Measurements from ENCODE around the gene SLC16A13. TPM values are rescaled to one million over a fixed set of nuclear protein-coding genes. Genes with fewer than 3 reads are reported as not detected.
A peak's percentile ranks its signal among the peaks of the same experiment; 100 is the strongest.

SLC16A13 gene
- total RNA-seq, 4 donors from 2014 or later: 2.7 to 5.6 (median 3.6) TPM

DNA sequence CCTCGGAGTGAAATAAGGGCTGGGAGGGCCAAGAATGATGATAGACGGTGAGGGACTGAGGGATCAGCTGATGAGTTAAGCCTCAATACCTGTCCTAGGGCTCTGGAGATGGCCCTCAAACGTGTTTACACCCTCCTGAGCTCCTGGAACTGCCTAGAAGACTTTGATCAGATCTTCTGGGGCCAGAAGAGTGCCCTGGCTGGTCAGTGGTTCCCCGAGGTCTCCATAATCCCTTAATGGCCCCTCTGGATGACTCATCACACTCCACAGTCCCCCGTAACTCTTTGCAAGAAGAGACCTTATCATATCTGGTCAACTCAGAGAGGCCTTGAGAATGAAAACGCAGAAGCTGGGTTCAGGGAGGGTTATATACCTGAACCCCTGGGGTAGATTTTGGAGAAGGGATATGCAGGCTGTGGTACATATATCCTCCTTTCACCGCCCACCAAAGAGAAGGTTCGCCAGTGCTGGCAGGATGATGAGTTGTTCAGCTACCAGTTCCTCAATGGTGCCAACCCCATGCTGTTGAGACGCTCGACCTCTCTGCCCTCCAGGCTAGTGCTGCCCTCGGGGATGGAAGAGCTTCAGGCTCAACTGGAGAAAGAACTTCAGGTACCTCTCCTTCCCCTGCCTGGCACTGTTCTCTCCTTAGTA, 36.8 kb upstream of the SLC16A13 start:
- Histone ChIP-seq H3K36me3 (peaks cover 7 to 59% (median 12%) of the 10 kb centered on the region in 3 donors), H3K4me3 (no peak overlapping the region), H3K9me3 (no peaks in the 10 kb centered on the region), H3K4me1 (peaks cover 0 to 49% (median 12%) of the 10 kb centered on the region in 3 donors), H3K27me3 (no peaks in the 10 kb centered on the region), H3K27ac (no peak overlapping the region)
- intact Hi-C loops (cut with DNase I): loop anchor here (10.0 kb wide), 1 partner anchor 164 kb away; the partner anchor contains the start of gene TEKT1
- TF ChIP-seq, protein P1, sequence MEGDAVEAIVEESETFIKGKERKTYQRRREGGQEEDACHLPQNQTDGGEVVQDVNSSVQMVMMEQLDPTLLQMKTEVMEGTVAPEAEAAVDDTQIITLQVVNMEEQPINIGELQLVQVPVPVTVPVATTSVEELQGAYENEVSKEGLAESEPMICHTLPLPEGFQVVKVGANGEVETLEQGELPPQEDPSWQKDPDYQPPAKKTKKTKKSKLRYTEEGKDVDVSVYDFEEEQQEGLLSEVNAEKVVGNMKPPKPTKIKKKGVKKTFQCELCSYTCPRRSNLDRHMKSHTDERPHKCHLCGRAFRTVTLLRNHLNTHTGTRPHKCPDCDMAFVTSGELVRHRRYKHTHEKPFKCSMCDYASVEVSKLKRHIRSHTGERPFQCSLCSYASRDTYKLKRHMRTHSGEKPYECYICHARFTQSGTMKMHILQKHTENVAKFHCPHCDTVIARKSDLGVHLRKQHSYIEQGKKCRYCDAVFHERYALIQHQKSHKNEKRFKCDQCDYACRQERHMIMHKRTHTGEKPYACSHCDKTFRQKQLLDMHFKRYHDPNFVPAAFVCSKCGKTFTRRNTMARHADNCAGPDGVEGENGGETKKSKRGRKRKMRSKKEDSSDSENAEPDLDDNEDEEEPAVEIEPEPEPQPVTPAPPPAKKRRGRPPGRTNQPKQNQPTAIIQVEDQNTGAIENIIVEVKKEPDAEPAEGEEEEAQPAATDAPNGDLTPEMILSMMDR (IDR thresholded peaks at IDR 0.05): no peak
- TF ChIP-seq POLR2A (IDR thresholded peaks at IDR 0.05): no peak
- 72 to 73% methylated on average over 10 of the region's 11 CpGs for whole genome bisulfite sequencing, 2 donors
- DNase-seq: no peak

DNA sequence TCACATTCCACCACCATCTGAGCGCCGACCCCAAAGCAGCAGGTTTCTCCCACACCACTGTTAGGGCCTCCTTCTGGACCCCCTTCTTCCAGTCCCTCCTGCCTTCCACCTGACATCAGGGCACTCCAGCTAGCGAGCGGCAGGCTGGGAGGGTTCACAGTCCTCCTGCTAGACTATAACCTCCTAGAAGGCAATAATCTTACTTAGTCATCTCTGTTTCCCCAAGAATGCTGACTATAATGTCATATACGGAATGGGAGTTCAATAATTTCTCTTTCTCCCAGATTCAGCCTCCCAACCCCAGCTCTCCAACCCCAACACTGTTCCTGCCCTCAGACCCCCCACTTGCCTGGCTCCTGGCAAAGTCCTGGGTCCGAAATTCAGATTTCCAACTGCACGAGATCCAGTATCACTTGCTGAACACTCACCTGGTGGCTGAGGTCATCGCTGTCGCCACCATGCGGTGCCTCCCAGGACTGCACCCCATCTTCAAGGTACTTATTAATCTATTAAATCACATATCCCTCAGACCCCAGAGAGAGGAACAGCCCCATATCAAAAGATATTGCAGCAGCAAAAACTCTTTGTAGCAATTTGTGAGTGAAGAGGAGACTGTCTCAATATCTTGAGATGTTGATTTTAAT, 34.4 kb upstream of the SLC16A13 start:
- Histone ChIP-seq H3K36me3 (peaks cover 7 to 70% (median 12%) of the 10 kb centered on the region in 3 donors), H3K4me3 (no peak overlapping the region), H3K9me3 (no peaks in the 10 kb centered on the region), H3K27ac (peak overlapping the region in 2 of 4 donors; percentile 19 to 48), H3K27me3 (no peaks in the 10 kb centered on the region), H3K4me1 (peaks cover 0 to 32% (median 5%) of the 10 kb centered on the region in 3 donors)
- 68 to 73% methylated on average over 10 of the region's 10 CpGs for WGBS, 2 donors
- intact Hi-C loops (cut with DNase I): loop anchor here (10.0 kb wide), 1 partner anchor 337 kb away; no protein-coding TSS in a partner anchor
- TF ChIP-seq POLR2A (IDR thresholded peaks at IDR 0.05): no peak
- TF ChIP-seq, protein P1 (IDR thresholded peaks at IDR 0.05): peak in 5 of 6 experiments; percentile 45 to 76 (median 63)
- DNase-seq: no peak

DNA sequence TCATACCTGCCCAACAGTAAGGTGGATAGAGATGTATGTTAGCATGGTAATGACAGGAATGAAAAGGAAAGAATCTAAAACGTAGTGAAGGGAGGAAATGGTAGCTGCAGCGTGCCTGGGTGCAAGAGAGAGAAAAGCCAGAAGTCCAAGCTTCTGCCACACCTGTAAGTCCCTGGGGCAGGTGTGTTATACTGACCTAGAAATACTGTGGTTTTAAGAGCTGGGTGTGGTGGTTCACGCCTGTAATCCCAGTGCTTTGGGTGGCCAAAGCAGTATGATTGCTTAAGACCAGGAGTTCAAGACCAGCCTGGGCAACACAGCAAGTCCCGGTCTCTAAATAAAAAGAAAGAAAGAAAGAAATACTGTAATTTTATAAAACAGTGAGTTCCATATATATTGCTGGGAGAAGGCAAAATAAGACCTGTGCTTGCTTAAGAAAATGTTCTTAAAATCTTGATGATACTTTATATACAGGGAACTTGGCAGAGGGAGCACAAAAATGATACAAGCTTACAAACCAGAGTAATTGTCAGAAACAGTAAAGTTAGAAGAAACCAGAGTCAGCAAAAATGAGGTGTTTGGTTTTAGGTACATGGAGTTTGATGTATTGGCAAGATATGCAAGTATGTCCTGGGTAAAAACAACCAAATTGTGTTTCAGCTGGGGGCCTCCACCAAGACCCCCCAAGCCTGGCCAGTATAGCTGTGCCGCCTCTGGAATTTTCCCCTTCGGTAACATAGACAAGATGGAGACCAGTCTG, 33.3 kb upstream of the SLC16A13 start:
- intact Hi-C loops (cut with DNase I): loop anchor here (2.0 to 10.0 kb wide), 2 partner anchors 90 to 338 kb away; no protein-coding TSS in a partner anchor
- Histone ChIP-seq H3K4me3 (no peak overlapping the region), H3K27me3 (no peaks in the 10 kb centered on the region), H3K9me3 (no peaks in the 10 kb centered on the region), H3K36me3 (peaks cover 7 to 80% (median 12%) of the 10 kb centered on the region in 3 donors), H3K4me1 (peaks cover 0 to 24% (median 0%) of the 10 kb centered on the region in 3 donors), H3K27ac (peak overlapping the region in 1 of 4 donors; percentile 8)
- DNase-seq: no peak
- WGBS, 2 donors: 74 to 87% methylated on average over 6 of the region's 6 CpGs
- TF ChIP-seq, protein P1 (IDR thresholded peaks at IDR 0.05): no peak
- no peak for TF ChIP-seq POLR2A (IDR thresholded peaks at IDR 0.05)

DNA sequence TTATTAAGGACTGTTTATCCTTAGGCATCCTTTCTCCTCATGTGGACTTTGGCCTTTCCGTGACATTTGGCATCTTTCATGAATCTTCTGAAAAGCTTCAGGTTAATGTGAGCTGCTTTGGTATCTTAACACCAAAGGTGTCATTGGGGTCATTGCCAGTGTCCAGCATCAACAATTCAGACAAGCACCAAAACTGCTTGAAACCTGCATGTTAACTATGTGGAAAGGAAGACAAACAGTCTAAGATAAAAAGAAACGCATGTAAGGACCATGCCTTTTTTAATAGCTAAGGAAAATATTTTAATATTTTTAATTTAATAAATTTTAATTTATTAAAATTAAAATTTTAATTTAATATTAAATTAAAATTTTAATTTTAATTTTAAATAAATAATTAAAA, 32.1 kb upstream of the SLC16A13 start:
- TF ChIP-seq, protein P1 (IDR thresholded peaks at IDR 0.05): no peak
- no peak for TF ChIP-seq POLR2A (IDR thresholded peaks at IDR 0.05)
- Histone ChIP-seq H3K27me3 (no peaks in the 10 kb centered on the region), H3K27ac (no peak overlapping the region), H3K4me3 (no peak overlapping the region), H3K4me1 (peaks cover 0 to 23% (median 0%) of the 10 kb centered on the region in 3 donors), H3K36me3 (peaks cover 7 to 84% (median 12%) of the 10 kb centered on the region in 3 donors), H3K9me3 (no peaks in the 10 kb centered on the region)
- 88 to 98% methylated on average over 2 of the region's 2 CpGs for WGBS, 2 donors
- DNase-seq: no peak
- intact Hi-C loops (cut with DNase I): loop anchor here (2.0 to 10.0 kb wide), 2 partner anchors 91 to 339 kb away; no protein-coding TSS in a partner anchor
